ENCODE measurements around the gene SLC39A2. TPM values are rescaled to one million over a fixed set of nuclear protein-coding genes. Genes with fewer than 3 reads are reported as not detected.
"Not testable (repeated sequence)": the region's sequence is repeated elsewhere in the genome, so short reads cannot be mapped to it uniquely, and the experiment has no call there.

Gene SLC39A2
- total and polyA plus RNA-seq, 4 experiments from 2014 or later: 0.67 TPM; not detected in 3

DNA sequence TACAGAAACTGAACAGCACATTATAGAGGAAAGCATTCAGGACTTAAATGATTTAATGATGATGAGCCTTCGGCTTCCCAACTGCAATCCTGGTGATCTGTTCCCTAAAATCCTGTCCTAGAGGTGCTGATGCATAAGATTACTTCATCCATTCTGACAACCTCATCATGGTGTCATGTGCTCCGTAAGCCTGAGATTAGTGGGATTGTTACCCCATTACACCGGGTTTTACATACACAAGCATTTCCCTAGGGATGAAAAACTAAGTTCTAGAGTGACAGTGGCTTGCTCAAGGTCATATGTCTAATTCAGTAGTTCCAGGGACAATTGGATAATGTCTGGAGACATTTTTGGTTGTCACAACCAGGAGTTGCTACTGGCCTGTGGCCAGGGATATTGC is 38.1 kb downstream of the SLC39A2 start:
- CTCF ChIA-PET (ENCODE audit: partially characterized antibody): interaction anchor here (0.5 to 10.7 kb wide), 2 partner anchors 22 to 62 kb away, joined by 3 to 138 read pairs; no protein-coding TSS in a partner anchor
- Mint-ChIP-seq H3K36me3 (no peaks in the 10 kb centered on the region), H3K9me3 (peaks cover 0 to 2% (median 0%) of the 10 kb centered on the region in 8 donors), H3K27ac (no peak overlapping the region), H3K4me3 (no peak overlapping the region), H3K4me1 (peaks cover 0 to 10% (median 0%) of the 10 kb centered on the region in 4 donors), H3K27me3 (peaks cover 0 to 3% of the 10 kb centered on the region in 2 donors)
- H3K27me3 ChIP-seq (ENCODE audit: insufficient read depth, low read length): no peaks in the 10 kb centered on the region
- H3K27ac ChIP-seq (ENCODE audit: low read depth, low read length): no peak overlapping the region
- H3K36me3 ChIP-seq (ENCODE audit: insufficient read depth, low read length): no peaks in the 10 kb centered on the region
- no peaks in the 10 kb centered on the region for H3K9me3 ChIP-seq (ENCODE audit: control insufficient read depth in 1 of 2, low read length in 2 of 2)
- no peak overlapping the region for H3K4me3 ChIP-seq (ENCODE audit: low read length in 2 of 2)
- no peak for DNase-seq
- intact Hi-C loops (cut with micrococcal nuclease): no loop called here
- H3K4me1 ChIP-seq (ENCODE audit: insufficient read depth, low read length): no peaks in the 10 kb centered on the region
- POLR2A ChIA-PET (ENCODE audit: partially characterized antibody): no interaction called here

DNA sequence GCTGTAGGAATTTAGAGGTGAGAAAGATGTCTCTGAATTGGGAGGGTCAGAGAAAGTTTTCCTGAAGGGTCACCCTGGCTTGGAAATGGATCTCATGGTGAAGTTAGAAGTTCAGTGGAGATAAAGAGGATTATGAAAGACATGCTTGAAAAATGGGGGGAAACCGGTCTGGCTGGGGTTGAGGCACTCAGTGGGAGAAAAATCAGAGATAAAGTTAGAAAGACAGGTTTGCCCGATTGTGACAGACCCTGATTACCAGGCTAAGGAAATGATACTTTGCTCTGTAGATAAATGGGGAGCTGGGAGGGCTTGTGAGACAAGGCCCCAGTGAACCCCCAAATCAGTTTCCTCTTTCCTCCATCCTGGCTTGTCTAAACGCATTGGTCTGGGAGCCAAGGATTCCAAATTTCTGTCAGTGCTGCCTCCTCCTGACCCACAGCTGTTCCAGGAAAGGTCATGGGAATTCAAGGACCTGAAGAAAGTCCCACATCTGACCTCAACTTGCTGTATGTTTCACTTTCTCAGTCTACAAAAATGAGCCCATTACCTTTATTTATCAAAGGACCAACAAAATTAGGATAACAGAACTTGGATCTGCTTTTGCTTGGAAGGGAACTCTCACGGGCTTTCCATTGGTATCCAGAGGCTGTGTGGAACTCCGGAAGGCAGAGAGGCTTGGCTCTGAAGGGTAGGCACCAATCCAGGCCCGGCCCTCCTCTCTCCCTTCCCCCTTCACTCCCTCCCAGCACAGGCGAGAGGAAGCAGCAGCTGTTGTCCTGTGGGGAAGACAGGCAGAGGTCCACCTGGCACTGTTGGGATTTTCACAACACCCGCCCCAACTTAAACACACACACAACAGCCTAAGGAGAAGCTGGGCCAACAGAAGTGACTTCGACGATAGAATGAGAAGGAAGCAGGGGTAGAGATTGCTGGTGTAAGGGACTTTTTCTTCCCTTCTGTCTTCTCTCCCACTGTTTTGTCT is 39.6 kb downstream of the SLC39A2 start:
- Mint-ChIP-seq H3K27ac (no peak overlapping the region), H3K9me3 (no peaks in the 10 kb centered on the region), H3K4me3 (no peak overlapping the region), H3K27me3 (no peaks in the 10 kb centered on the region), H3K36me3 (no peaks in the 10 kb centered on the region), H3K4me1 (peaks cover 2 to 25% (median 6%) of the 10 kb centered on the region in 4 donors)
- no peak overlapping the region for H3K27ac ChIP-seq (ENCODE audit: low read depth, low read length)
- no peaks in the 10 kb centered on the region for H3K9me3 ChIP-seq (ENCODE audit: control insufficient read depth in 1 of 2, low read length in 2 of 2)
- DNase-seq: no peak
- no peaks in the 10 kb centered on the region for H3K27me3 ChIP-seq (ENCODE audit: insufficient read depth, low read length)
- ChIA-PET POLR2A (ENCODE audit: partially characterized antibody) (interaction anchor here (3.0 kb wide), 1 partner anchor 23 kb away, joined by 19 read pairs; no protein-coding TSS in a partner anchor), CTCF (ENCODE audit: partially characterized antibody) (interaction anchor here (2.5 to 6.9 kb wide), 2 partner anchors 24 to 53 kb away, joined by 16 to 349 read pairs; no protein-coding TSS in a partner anchor)
- H3K36me3 ChIP-seq (ENCODE audit: insufficient read depth, low read length): no peaks in the 10 kb centered on the region
- intact Hi-C loops (cut with micrococcal nuclease): no loop called here
- H3K4me3 ChIP-seq (ENCODE audit: low read length in 2 of 2): no peak overlapping the region
- H3K4me1 ChIP-seq (ENCODE audit: insufficient read depth, low read length): peaks cover 5% of the 10 kb centered on the region

DNA sequence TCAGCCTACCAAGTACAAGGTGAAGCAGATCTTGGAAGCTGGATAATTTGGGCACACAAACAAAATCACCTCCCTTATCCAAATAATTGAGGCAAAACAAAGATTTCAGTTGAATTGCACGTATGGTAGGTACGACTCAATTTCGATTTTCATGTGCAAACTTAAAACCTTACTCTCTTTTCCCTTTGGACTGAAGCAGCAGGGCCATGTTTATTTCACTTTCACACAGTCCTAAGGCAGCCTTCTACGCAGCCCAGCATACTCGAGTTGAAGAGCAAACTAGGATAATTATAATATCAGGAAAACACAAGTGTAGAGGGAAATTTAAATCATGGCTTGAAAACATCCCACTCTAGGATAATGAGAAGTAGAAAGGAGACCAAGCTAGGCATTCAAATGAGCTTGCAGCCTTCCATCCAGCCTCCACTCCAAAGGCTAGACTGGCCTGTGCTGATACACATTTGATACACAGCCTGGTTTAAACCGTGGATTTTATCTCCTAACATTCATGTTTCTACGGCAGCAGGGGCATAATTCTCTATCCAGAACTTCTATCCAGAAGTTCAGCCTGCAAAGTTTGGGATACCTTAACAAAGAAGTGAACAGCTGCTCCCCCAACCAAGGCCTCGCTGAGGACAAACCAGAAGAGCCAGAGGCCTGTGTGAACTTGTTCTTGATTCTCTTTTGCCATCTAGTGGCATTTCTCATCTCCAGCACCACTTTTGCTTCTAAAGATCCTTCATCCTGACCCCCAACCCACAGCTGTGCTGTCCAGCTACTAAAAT is 40.7 kb downstream of the SLC39A2 start:
- H3K9me3 Mint-ChIP-seq: no peaks in the 10 kb centered on the region
- no peak overlapping the region for H3K4me3 Mint-ChIP-seq
- Histone ChIP-seq H3K27ac (ENCODE audit: low read depth, low read length) (no peak overlapping the region), H3K4me1 (ENCODE audit: insufficient read depth, low read length) (peaks cover 16% of the 10 kb centered on the region), H3K4me3 (ENCODE audit: low read length in 2 of 2) (no peak overlapping the region), H3K27me3 (ENCODE audit: insufficient read depth, low read length) (no peaks in the 10 kb centered on the region), H3K9me3 (ENCODE audit: control insufficient read depth in 1 of 2, low read length in 2 of 2) (no peaks in the 10 kb centered on the region), H3K36me3 (ENCODE audit: insufficient read depth, low read length) (no peaks in the 10 kb centered on the region)
- ChIA-PET CTCF (ENCODE audit: partially characterized antibody) (interaction anchor here (1.2 to 6.9 kb wide), 8 partner anchors 8 to 67 kb away, joined by 3 to 349 read pairs (median 4); no protein-coding TSS in a partner anchor), POLR2A (ENCODE audit: partially characterized antibody) (interaction anchor here (3.0 kb wide), 1 partner anchor 24 kb away, joined by 19 read pairs; no protein-coding TSS in a partner anchor)
- intact Hi-C loops (cut with micrococcal nuclease): loop anchor here (1.0 kb wide), 1 partner anchor 25 kb away; no protein-coding TSS in a partner anchor
- peaks cover 9 to 35% (median 15%) of the 10 kb centered on the region in 4 donors for H3K4me1 Mint-ChIP-seq
- peak in 4 of 5 donors; percentile 40 to 51 (median 44) for DNase-seq
- peak overlapping the region in 2 of 7 donors; percentile 13 to 39 for H3K27ac Mint-ChIP-seq
- no peaks in the 10 kb centered on the region for H3K27me3 Mint-ChIP-seq
- H3K36me3 Mint-ChIP-seq: no peaks in the 10 kb centered on the region

DNA sequence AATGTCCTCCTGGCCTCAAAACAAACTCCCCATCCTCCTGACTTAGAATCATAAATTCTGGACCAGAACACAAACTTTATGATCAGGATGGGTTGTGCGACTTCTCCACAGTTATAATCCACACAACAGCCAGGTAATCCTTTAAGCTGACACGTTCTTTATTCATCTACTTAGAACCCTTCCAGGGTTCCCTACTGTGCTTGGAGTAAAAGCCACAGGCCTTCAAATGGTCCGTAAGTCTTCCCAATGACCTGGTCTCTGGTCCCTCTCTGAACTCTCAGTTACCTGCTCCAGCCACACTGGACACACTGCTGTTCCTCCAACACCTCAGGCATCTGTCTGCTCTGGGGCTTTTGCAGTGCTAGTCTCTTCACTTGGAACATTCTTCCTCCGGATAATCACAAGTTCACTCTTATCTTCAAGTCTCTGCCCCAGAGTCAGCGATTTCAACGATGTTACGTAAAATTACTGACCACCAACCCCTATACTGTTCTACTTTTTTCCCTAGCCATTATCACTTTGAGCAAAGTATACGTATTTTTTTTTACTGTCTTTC is 41.4 kb downstream of the SLC39A2 start:
- Mint-ChIP-seq H3K36me3 (no peaks in the 10 kb centered on the region), H3K4me1 (peaks cover 11 to 40% (median 18%) of the 10 kb centered on the region in 4 donors), H3K27ac (peak overlapping the region in 2 of 7 donors; percentile 13 to 39), H3K27me3 (no peaks in the 10 kb centered on the region), H3K9me3 (no peaks in the 10 kb centered on the region), H3K4me3 (no peak overlapping the region)
- Histone ChIP-seq H3K36me3 (ENCODE audit: insufficient read depth, low read length) (no peaks in the 10 kb centered on the region), H3K27me3 (ENCODE audit: insufficient read depth, low read length) (no peaks in the 10 kb centered on the region), H3K27ac (ENCODE audit: low read depth, low read length) (no peak overlapping the region), H3K9me3 (ENCODE audit: control insufficient read depth in 1 of 2, low read length in 2 of 2) (no peaks in the 10 kb centered on the region), H3K4me3 (ENCODE audit: low read length in 2 of 2) (no peak overlapping the region), H3K4me1 (ENCODE audit: insufficient read depth, low read length) (peaks cover 18% of the 10 kb centered on the region)
- ChIA-PET CTCF (ENCODE audit: partially characterized antibody) (interaction anchor here (1.0 to 6.9 kb wide), 9 partner anchors 9 to 67 kb away, joined by 3 to 349 read pairs (median 4); no protein-coding TSS in a partner anchor), POLR2A (ENCODE audit: partially characterized antibody) (interaction anchor here (3.0 kb wide), 1 partner anchor 25 kb away, joined by 19 read pairs; no protein-coding TSS in a partner anchor)
- DNase-seq: no peak
- intact Hi-C loops (cut with micrococcal nuclease): loop anchor here (1.0 kb wide), 1 partner anchor 26 kb away; no protein-coding TSS in a partner anchor

DNA sequence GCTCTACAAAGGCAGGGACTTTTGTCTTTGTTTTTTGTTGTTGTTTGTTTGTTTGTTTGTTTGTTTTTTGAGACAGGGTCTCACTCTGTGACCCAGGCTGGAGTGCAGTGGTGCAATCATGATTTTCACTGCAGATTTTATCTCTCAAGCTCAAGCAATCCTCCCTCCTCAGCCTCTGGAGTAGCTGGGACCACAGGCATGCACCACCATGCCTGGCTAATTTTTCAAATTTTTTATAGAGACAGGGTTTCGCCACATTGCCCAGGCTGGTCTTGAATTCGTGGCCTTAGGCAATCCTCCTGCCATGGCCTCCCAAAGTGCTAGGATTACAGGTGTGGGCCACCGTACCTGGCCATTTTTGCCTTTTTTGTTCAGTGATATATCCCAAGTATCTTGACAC is 41.8 kb downstream of the SLC39A2 start:
- H3K27me3 ChIP-seq (ENCODE audit: insufficient read depth, low read length); H3K9me3 Mint-ChIP-seq; H3K27ac ChIP-seq (ENCODE audit: low read depth, low read length); H3K36me3 ChIP-seq (ENCODE audit: insufficient read depth, low read length); H3K36me3 Mint-ChIP-seq; H3K27ac Mint-ChIP-seq; DNase-seq; H3K9me3 ChIP-seq (ENCODE audit: control insufficient read depth in 1 of 2, low read length in 2 of 2); H3K4me3 Mint-ChIP-seq; H3K4me3 ChIP-seq (ENCODE audit: low read length in 2 of 2); H3K27me3 Mint-ChIP-seq: not testable (repeated sequence)
- intact Hi-C loops (cut with micrococcal nuclease): loop anchor here (1.0 kb wide), 1 partner anchor 27 kb away; no protein-coding TSS in a partner anchor
- ChIA-PET CTCF (ENCODE audit: partially characterized antibody) (interaction anchor here (1.0 to 6.9 kb wide), 6 partner anchors 9 to 68 kb away, joined by 3 to 349 read pairs (median 3); no protein-coding TSS in a partner anchor), POLR2A (ENCODE audit: partially characterized antibody) (interaction anchor here (3.0 kb wide), 1 partner anchor 25 kb away, joined by 19 read pairs; no protein-coding TSS in a partner anchor)
- H3K4me1 Mint-ChIP-seq: peaks cover 11 to 40% (median 18%) of the 10 kb centered on the region in 4 donors
- H3K4me1 ChIP-seq (ENCODE audit: insufficient read depth, low read length): peaks cover 18% of the 10 kb centered on the region

DNA sequence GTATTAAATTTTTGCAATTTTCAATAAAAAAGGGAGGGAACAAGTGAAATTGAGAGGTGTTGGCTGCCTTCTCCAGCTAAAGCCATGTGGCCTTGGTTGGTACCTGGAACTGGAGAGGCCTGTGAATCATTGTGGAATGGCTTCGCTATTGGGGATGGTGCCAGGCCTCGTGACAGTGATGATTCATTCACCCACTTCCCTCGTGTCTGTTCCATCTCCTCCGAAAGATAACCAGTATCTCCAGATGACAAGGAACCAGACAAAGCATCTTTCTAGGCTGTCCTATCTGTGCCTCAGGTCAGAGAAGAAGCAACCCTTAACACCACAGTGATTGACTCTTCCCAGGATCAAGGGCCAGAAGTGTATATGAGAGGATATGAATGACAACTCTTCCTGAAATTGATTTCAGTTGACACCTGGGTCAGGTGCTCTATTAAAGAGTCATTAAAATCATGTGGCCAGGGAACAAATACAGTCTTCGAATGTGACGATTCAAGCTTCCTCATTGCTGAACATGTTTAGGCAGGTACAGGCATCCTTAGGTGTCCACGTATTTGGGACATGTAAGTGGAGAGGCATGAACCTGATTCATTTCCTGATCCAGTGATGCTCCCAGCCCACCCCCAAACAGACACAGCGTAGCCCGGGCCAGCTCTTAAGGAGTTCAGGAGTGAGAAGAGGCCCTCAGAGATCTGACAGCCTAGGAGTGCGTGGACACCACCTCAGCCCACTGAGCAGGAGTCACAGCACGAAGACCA is 42.8 kb downstream of the SLC39A2 start, which contains the start of gene RNASE7:
Gene RNASE7, plus strand, starts transcription at position 687 of the 758 bp plus-strand sequence. CDS start 631 bp downstream, outside the sequence.
- H3K36me3 Mint-ChIP-seq: no peaks in the 10 kb centered on the region
- H3K4me3 ChIP-seq (ENCODE audit: low read length in 2 of 2): no peak within 1 kb of the TSS
- no peak for DNase-seq
- no peak within 1 kb of the TSS for H3K27ac ChIP-seq (ENCODE audit: low read depth, low read length)
- POLR2A ChIA-PET (ENCODE audit: partially characterized antibody): no interaction called here
- H3K27ac Mint-ChIP-seq: peak within 1 kb of the TSS in 4 of 7 donors; percentile 58 to 73 (median 68)
- intact Hi-C loops (cut with micrococcal nuclease): no loop called here
- H3K27me3 Mint-ChIP-seq: no peaks in the 10 kb centered on the region
- CTCF ChIA-PET (ENCODE audit: partially characterized antibody): interaction anchor here (0.6 to 6.9 kb wide), 3 partner anchors 10 to 30 kb away, joined by 3 to 349 read pairs (median 3); no protein-coding TSS in a partner anchor
- peaks cover 18% of the 10 kb centered on the region for H3K4me1 ChIP-seq (ENCODE audit: insufficient read depth, low read length)
- peak within 1 kb of the TSS in 1 of 8 donors; percentile 3 for H3K4me3 Mint-ChIP-seq
- no peaks in the 10 kb centered on the region for H3K27me3 ChIP-seq (ENCODE audit: insufficient read depth, low read length)
- no peaks in the 10 kb centered on the region for H3K9me3 ChIP-seq (ENCODE audit: control insufficient read depth in 1 of 2, low read length in 2 of 2)
- H3K4me1 Mint-ChIP-seq: peaks cover 11 to 40% (median 18%) of the 10 kb centered on the region in 4 donors
- no peaks in the 10 kb centered on the region for H3K9me3 Mint-ChIP-seq
- no peaks in the 10 kb centered on the region for H3K36me3 ChIP-seq (ENCODE audit: insufficient read depth, low read length)
